Measurements from ENCODE around the gene PLXNC1.

PLXNC1 gene

GRCh38 chr12:94322346-94322745, 174.0 kb downstream of the PLXNC1 start:
- DNase-seq = no peak
- Histone ChIP-seq H3K27ac (no peak overlapping the region), H3K36me3 (replicated peaks) (no peaks in the 10 kb centered on the region), H3K4me3 (ENCODE audit: low read depth, low read length) (no peak overlapping the region), H3K27me3 (replicated peaks) (no peaks in the 10 kb centered on the region)
- in situ Hi-C loops (cut with HindIII; ENCODE audit: low pct_ligation_motif_present, low sequenced_read_pairs) = no loop called here
- no peak for TF ChIP-seq CTCF (IDR thresholded peaks at IDR 0.05; ENCODE audit: low read depth, low read length, missing control alignments)

- in situ Hi-C loops (cut with HindIII; ENCODE audit: low pct_ligation_motif_present, low sequenced_read_pairs) = no loop called here
- no peaks in the 10 kb centered on the region for H3K27me3 ChIP-seq (replicated peaks)
- H3K27ac ChIP-seq = peak overlapping the region; percentile 32
- no peak for TF ChIP-seq CTCF (IDR thresholded peaks at IDR 0.05; ENCODE audit: low read depth, low read length, missing control alignments)
- no peak overlapping the region for H3K4me3 ChIP-seq (ENCODE audit: low read depth, low read length)
- no peak for DNase-seq
- no peaks in the 10 kb centered on the region for H3K36me3 ChIP-seq (replicated peaks)
Observed at GRCh38 chr12:94326234-94326633, 177.9 kb downstream of the PLXNC1 start.

- in situ Hi-C loops (cut with HindIII; ENCODE audit: low pct_ligation_motif_present, low sequenced_read_pairs) = no loop called here
- no peaks in the 10 kb centered on the region for H3K36me3 ChIP-seq (replicated peaks)
- no peak overlapping the region for H3K4me3 ChIP-seq (ENCODE audit: low read depth, low read length)
- DNase-seq = peak; percentile 77
- TF ChIP-seq CTCF (IDR thresholded peaks at IDR 0.05; ENCODE audit: low read depth, low read length, missing control alignments) = no peak
- peak overlapping the region; percentile 32 for H3K27ac ChIP-seq
- no peaks in the 10 kb centered on the region for H3K27me3 ChIP-seq (replicated peaks)
Observed at GRCh38 chr12:94326727-94327126, 178.3 kb downstream of the PLXNC1 start.

- Histone ChIP-seq H3K27me3 (replicated peaks) (no peaks in the 10 kb centered on the region), H3K36me3 (replicated peaks) (no peaks in the 10 kb centered on the region), H3K27ac (no peak overlapping the region), H3K4me3 (ENCODE audit: low read depth, low read length) (no peak overlapping the region)
- DNase-seq = no peak
- in situ Hi-C loops (cut with HindIII; ENCODE audit: low pct_ligation_motif_present, low sequenced_read_pairs) = no loop called here
- TF ChIP-seq CTCF (IDR thresholded peaks at IDR 0.05; ENCODE audit: low read depth, low read length, missing control alignments) = no peak
Observed at GRCh38 chr12:94327809-94328208, 179.4 kb downstream of the PLXNC1 start.

GRCh38 chr12:94329366-94329765, 181.0 kb downstream of the PLXNC1 start:
- H3K27me3 ChIP-seq (replicated peaks) = no peaks in the 10 kb centered on the region
- no peak for DNase-seq
- no peak overlapping the region for H3K4me3 ChIP-seq (ENCODE audit: low read depth, low read length)
- no peak for TF ChIP-seq CTCF (IDR thresholded peaks at IDR 0.05; ENCODE audit: low read depth, low read length, missing control alignments)
- H3K36me3 ChIP-seq (replicated peaks) = no peaks in the 10 kb centered on the region
- no peak overlapping the region for H3K27ac ChIP-seq
- in situ Hi-C loops (cut with HindIII; ENCODE audit: low pct_ligation_motif_present, low sequenced_read_pairs) = no loop called here

GRCh38 chr12:94333396-94333795, 185.0 kb downstream of the PLXNC1 start:
- TF ChIP-seq CTCF (IDR thresholded peaks at IDR 0.05; ENCODE audit: low read depth, low read length, missing control alignments) = no peak
- in situ Hi-C loops (cut with HindIII; ENCODE audit: low pct_ligation_motif_present, low sequenced_read_pairs) = no loop called here
- DNase-seq = no peak

More at GRCh38 chr12:94333396-94333795, 185.0 kb downstream of the PLXNC1 start:
- Histone ChIP-seq H3K36me3 (replicated peaks) (no peaks in the 10 kb centered on the region), H3K27ac (no peak overlapping the region), H3K27me3 (replicated peaks) (no peaks in the 10 kb centered on the region), H3K4me3 (ENCODE audit: low read depth, low read length) (no peak overlapping the region)
